Cardiac muscle cell (in vitro differentiated cells and primary cell): ENCODE measurements around the gene KASH5. TPM values are rescaled to one million over a fixed set of nuclear protein-coding genes. Genes with fewer than 3 reads are reported as not detected.

Experiments used
- DNase-seq, 2 donors: peaks; one replicate each; pipeline versions ENCODE4 v3.0.0 to v3.0.0-alpha.2; 2010 to 2017; ENCODE audit warnings: low read depth in 1 of 2, low spot score in 1 of 2
- H3K27ac ChIP-seq: fragments of 200-600 bp; sonication (generic); 2 replicates; pipeline ENCODE4 v1.5.1; 2016
- H3K27me3 ChIP-seq: fragments of 200-600 bp; sonication (generic); 2 replicates; pipeline ENCODE4 v1.6.0; 2016; ENCODE audit warnings: control low read depth
- H3K36me3 ChIP-seq: fragments of 200-600 bp; sonication (generic); 2 replicates; pipeline ENCODE4 v1.5.1; 2016; ENCODE audit warnings: control low read depth
- H3K4me1 ChIP-seq: fragments of 200-600 bp; sonication (generic); 2 replicates; pipeline ENCODE4 v1.8.1; 2017; ENCODE audit warnings: low read depth, mild to moderate bottlenecking, mixed run types
- H3K4me3 ChIP-seq: fragments of 200-600 bp; sonication (generic); 2 replicates; pipeline ENCODE4 v1.5.1; 2016; ENCODE audit warnings: mild to moderate bottlenecking
- H3K9me3 ChIP-seq: fragments of 200-600 bp; sonication (generic); 2 replicates; pipeline ENCODE4 v1.5.1; 2017; ENCODE audit warnings: low read depth, mild to moderate bottlenecking, control low read depth
- CTCF ChIP-seq: IDR thresholded peaks from 2 replicates; pipeline ENCODE4 v1.5.1; 2012; ENCODE audit warnings: low read depth, mild to moderate bottlenecking, low read length
- polyA plus RNA-seq: library from polyadenylated mRNA; unstranded; fragments of >200 nt; fragmentation: Nextera tagmentation; extraction: Ambion mirVana; gene quantifications from 2 replicates; pipeline ENCODE4 v1.2.1, GENCODE V29; 2016
- total RNA-seq: library from RNA; depleted of rRNA; stranded (reverse); fragments of >200 nt; gene quantifications from 2 replicates; pipeline ENCODE4 v1.2.3, GENCODE V29; 2016

Gene KASH5
- total and polyA plus RNA-seq, 2 experiments from 2014 or later: 0.27 TPM; not detected in 1

- no peak within 1 kb of the TSS for H3K4me3 ChIP-seq
- H3K27me3 ChIP-seq: peaks cover 78% of the 10 kb centered on the region
- H3K27ac ChIP-seq: no peak within 1 kb of the TSS
- H3K36me3 ChIP-seq: no peaks in the 10 kb centered on the region
- peaks cover 20% of the 10 kb centered on the region for H3K4me1 ChIP-seq
- no peaks in the 10 kb centered on the region for H3K9me3 ChIP-seq
- TF ChIP-seq CTCF: no peak
- no peak for DNase-seq
Measured at GRCh38 chr19:49425178-49425577, 37.1 kb downstream of the KASH5 start, which contains the start of gene GFY. Gene GFY (plus strand): TSS chr19:49425388. CDS start chr19:49426431, 1,043 bp downstream.

GRCh38 chr19:49425922-49426592 lies 38.0 kb downstream of the KASH5 start:
- Histone ChIP-seq H3K36me3 (no peaks in the 10 kb centered on the region), H3K27me3 (peaks cover 78% of the 10 kb centered on the region), H3K27ac (no peak overlapping the region), H3K9me3 (no peaks in the 10 kb centered on the region), H3K4me1 (peaks cover 20% of the 10 kb centered on the region), H3K4me3 (no peak overlapping the region)
- DNase-seq: peak in 1 of 2 donors; percentile 60
- TF ChIP-seq CTCF: no peak

GRCh38 chr19:49427339-49427738 lies 39.3 kb downstream of the KASH5 start:
- no peak overlapping the region for H3K27ac ChIP-seq
- no peak for TF ChIP-seq CTCF
- no peak overlapping the region for H3K4me3 ChIP-seq
- H3K27me3 ChIP-seq: peaks cover 72% of the 10 kb centered on the region
- no peak for DNase-seq
- H3K36me3 ChIP-seq: no peaks in the 10 kb centered on the region
- no peaks in the 10 kb centered on the region for H3K9me3 ChIP-seq
- H3K4me1 ChIP-seq: peaks cover 14% of the 10 kb centered on the region

GRCh38 chr19:49427855-49428546 lies 40.0 kb downstream of the KASH5 start:
- TF ChIP-seq CTCF: no peak
- Histone ChIP-seq H3K27ac (no peak overlapping the region), H3K4me3 (peak overlapping the region; percentile 13), H3K36me3 (no peaks in the 10 kb centered on the region), H3K4me1 (peaks cover 14% of the 10 kb centered on the region), H3K27me3 (peaks cover 72% of the 10 kb centered on the region), H3K9me3 (no peaks in the 10 kb centered on the region)
- no peak for DNase-seq

- Histone ChIP-seq H3K4me1 (peaks cover 7% of the 10 kb centered on the region), H3K9me3 (no peaks in the 10 kb centered on the region), H3K27me3 (peaks cover 74% of the 10 kb centered on the region), H3K27ac (no peak overlapping the region), H3K4me3 (peak overlapping the region; percentile 13), H3K36me3 (no peaks in the 10 kb centered on the region)
- DNase-seq: no peak
- no peak for TF ChIP-seq CTCF
Measured at GRCh38 chr19:49428547-49429451, 40.8 kb downstream of the KASH5 start.
